WTC11 (cell line): ENCODE data around the gene FAM167B. TPM values are rescaled to one million over a fixed set of nuclear protein-coding genes. Genes with fewer than 3 reads are reported as not detected.

Source experiments
- ATAC-seq: fragments of 200-7000 bp; cut with Tn5 transposase; 2 replicates; pipeline ENCODE4 v1.10.0; 2021; ENCODE audit warnings: mild to moderate bottlenecking, moderate library complexity
- CTCF ChIA-PET: fragments of 300-600 bp; sonication (Branson Sonifier 250); formaldehyde crosslinking; loops from one replicate; lab custom pipeline; 2021; ENCODE audit warnings: antibody characterized with exemption; lab: Charles Lee
- POLR2A ChIA-PET: fragments of 350-600 bp; sonication (Branson Sonifier 250); formaldehyde crosslinking; loops from one replicate; lab custom pipeline; 2021; ENCODE audit warnings: antibody characterized with exemption; lab: Charles Lee
- DNase-seq: peaks from one replicate; pipeline ENCODE4 v3.0.0; 2021; ENCODE audit warnings: low spot score
- H3K27ac Mint-ChIP-seq: 2 replicates; pipeline ENCODE4 v1.8.0; 2021; ENCODE audit warnings: mixed read lengths
- H3K27me3 Mint-ChIP-seq: 2 replicates; pipeline ENCODE4 v1.8.0; 2021; ENCODE audit warnings: low read depth, mild to moderate bottlenecking, moderate library complexity, mixed read lengths
- H3K36me3 Mint-ChIP-seq: 2 replicates; pipeline ENCODE4 v1.8.0; 2021; ENCODE audit warnings: mixed read lengths
- H3K4me1 Mint-ChIP-seq: 2 replicates; pipeline ENCODE4 v1.8.0; 2022; ENCODE audit warnings: mixed read lengths
- H3K4me3 Mint-ChIP-seq: 2 replicates; pipeline ENCODE4 v1.8.0; 2021; ENCODE audit warnings: mild to moderate bottlenecking, moderate library complexity, mixed read lengths
- H3K9me3 Mint-ChIP-seq: 2 replicates; pipeline ENCODE4 v1.8.0; 2021; ENCODE audit warnings: mixed read lengths
- ATF6 ChIP-seq: sonication (generic); formaldehyde crosslinking; IDR thresholded peaks from 2 replicates; pipeline ENCODE4 v1.8.1; 2023; ENCODE audit warnings: mild to moderate bottlenecking, missing genetic modification reagents
- CBFB ChIP-seq: sonication (generic); formaldehyde crosslinking; IDR thresholded peaks from 2 replicates; pipeline ENCODE4 v1.8.1; 2022; ENCODE audit warnings: mild to moderate bottlenecking, low read depth, missing genetic modification reagents
- CREB1 ChIP-seq: sonication (generic); formaldehyde crosslinking; IDR thresholded peaks from 2 replicates; pipeline ENCODE4 v1.8.0; 2023; ENCODE audit warnings: mild to moderate bottlenecking, missing genetic modification reagents
- CREM ChIP-seq: sonication (generic); formaldehyde crosslinking; IDR thresholded peaks from 2 replicates; pipeline ENCODE4 v1.8.1; 2022; ENCODE audit warnings: mild to moderate bottlenecking, missing genetic modification reagents, moderate library complexity
- E2F5 ChIP-seq: sonication (generic); formaldehyde crosslinking; IDR thresholded peaks from 2 replicates; pipeline ENCODE4 v1.8.1; 2022; ENCODE audit warnings: mild to moderate bottlenecking, moderate library complexity, missing genetic modification reagents
- FOXK1 ChIP-seq: sonication (generic); formaldehyde crosslinking; IDR thresholded peaks from 2 replicates; pipeline ENCODE4 v1.8.0; 2022; ENCODE audit warnings: mild to moderate bottlenecking, moderate library complexity, missing genetic modification reagents
- FOXP1 ChIP-seq: sonication (generic); formaldehyde crosslinking; IDR thresholded peaks from 2 replicates; pipeline ENCODE4 v1.8.0; 2022; ENCODE audit warnings: missing genetic modification reagents, mild to moderate bottlenecking, moderate library complexity, borderline replicate concordance
- GTF2I ChIP-seq: fragments of 250-450 bp; sonication (Bioruptor Pico); conservative IDR thresholded peaks from 2 replicates; pipeline ENCODE4 v1.4.0; 2021; ENCODE audit warnings: mild to moderate bottlenecking
- HMGA2 ChIP-seq: fragments of 250-450 bp; sonication (Bioruptor Pico); IDR thresholded peaks from 2 replicates; pipeline ENCODE4 v1.4.0; 2021; ENCODE audit warnings: mild to moderate bottlenecking, moderate library complexity
- IRF2 ChIP-seq: sonication (generic); formaldehyde crosslinking; IDR thresholded peaks from 2 replicates; pipeline ENCODE4 v1.8.0; 2022; ENCODE audit warnings: low read depth, missing genetic modification reagents, borderline replicate concordance
- JAZF1 ChIP-seq: fragments of 250-450 bp; sonication (Bioruptor Pico); IDR thresholded peaks from 2 replicates; pipeline ENCODE4 v1.9.0; 2021; ENCODE audit warnings: moderate library complexity, mild to moderate bottlenecking, inconsistent platforms
- MLX ChIP-seq: sonication (generic); formaldehyde crosslinking; IDR thresholded peaks from 2 replicates; pipeline ENCODE4 v1.8.1; 2023; ENCODE audit warnings: mild to moderate bottlenecking, missing genetic modification reagents, moderate library complexity
- NFATC4 ChIP-seq: fragments of 250-450 bp; sonication (Bioruptor Pico); IDR thresholded peaks from 2 replicates; pipeline ENCODE4 v1.9.0; 2021; ENCODE audit warnings: mild to moderate bottlenecking
- PRDM15 ChIP-seq: sonication (generic); formaldehyde crosslinking; IDR thresholded peaks from 2 replicates; pipeline ENCODE4 v1.8.0; 2022; ENCODE audit warnings: missing genetic modification reagents
- RORB ChIP-seq: fragments of 250-450 bp; sonication (Bioruptor Pico); IDR thresholded peaks from 2 replicates; pipeline ENCODE4 v1.9.0; 2021; ENCODE audit warnings: mild to moderate bottlenecking
- SMAD4 ChIP-seq: sonication (generic); formaldehyde crosslinking; IDR thresholded peaks from 2 replicates; pipeline ENCODE4 v1.8.0; 2022; ENCODE audit warnings: mild to moderate bottlenecking, missing genetic modification reagents
- SP1 ChIP-seq: sonication (generic); formaldehyde crosslinking; conservative IDR thresholded peaks from 2 replicates; pipeline ENCODE4 v1.8.1; 2022; ENCODE audit warnings: missing genetic modification reagents
- ZSCAN18 ChIP-seq: fragments of 250-450 bp; sonication (Bioruptor Pico); IDR thresholded peaks from 2 replicates; pipeline ENCODE4 v2.1.2; 2022; ENCODE audit warnings: mild to moderate bottlenecking, moderate library complexity
- total RNA-seq: library from RNA; stranded (reverse); gene quantifications from 3 replicates; pipeline ENCODE4 v1.2.3, GENCODE V29; 2021
- TF ChIP-seq, protein P1 (sequence below): fragments of 250-450 bp; sonication (Bioruptor Pico); IDR thresholded peaks from 2 replicates; pipeline ENCODE4 v1.9.0; 2021; ENCODE audit warnings: moderate library complexity, mild to moderate bottlenecking, inconsistent platforms, borderline replicate concordance
- TF ChIP-seq, protein P2 (sequence below): fragments of 250-450 bp; sonication (Bioruptor Pico); IDR thresholded peaks from 2 replicates; pipeline ENCODE4 v1.9.0; 2021; ENCODE audit warnings: mild to moderate bottlenecking, borderline replicate concordance

The FAM167B gene
- total RNA-seq, 1 experiment from 2014 or later: 5.4 TPM

GRCh38 chr1:32239337-32239736 lies 7.7 kb upstream of the FAM167B start:
- peak overlapping the region; percentile 84 for H3K4me3 Mint-ChIP-seq
- H3K36me3 Mint-ChIP-seq: peaks cover 4% of the 10 kb centered on the region; the same call in 1 of the 2 replicates
- peaks cover 3% of the 10 kb centered on the region; the same call in 1 of the 2 replicates for H3K27me3 Mint-ChIP-seq
- ChIA-PET POLR2A (interaction anchor here (0.5 to 3.2 kb wide), 11 partner anchors 10 to 166 kb away, joined by 3 to 30 read pairs (median 6); partner anchors contain the start of genes IQCC, MARCKSL1 and TMEM39B), CTCF (interaction anchor here (0.7 to 4.9 kb wide), 13 partner anchors 10 to 638 kb away, joined by 3 to 75 read pairs (median 4); partner anchors contain the start of genes BSDC1, EIF3I, TMEM234 and TMEM39B)
- no peaks in the 10 kb centered on the region for H3K9me3 Mint-ChIP-seq
- peak; percentile 24 for DNase-seq
- no peak for ATAC-seq
- H3K27ac Mint-ChIP-seq: peak overlapping the region; percentile 21
- TF ChIP-seq SMAD4 (no peak), NFATC4 (no peak), FOXK1 (CRISPR knock-in tag) (no peak), CBFB (no peak), HMGA2 (no peak), RORB (CRISPR knock-in tag) (no peak), FOXP1 (CRISPR knock-in tag) (no peak), CREM (CRISPR knock-in tag) (no peak), MLX (CRISPR knock-in tag) (no peak), E2F5 (CRISPR knock-in tag) (no peak), ZSCAN18 (CRISPR knock-in tag) (no peak), JAZF1 (CRISPR knock-in tag) (no peak)
- TF ChIP-seq, protein P1, sequence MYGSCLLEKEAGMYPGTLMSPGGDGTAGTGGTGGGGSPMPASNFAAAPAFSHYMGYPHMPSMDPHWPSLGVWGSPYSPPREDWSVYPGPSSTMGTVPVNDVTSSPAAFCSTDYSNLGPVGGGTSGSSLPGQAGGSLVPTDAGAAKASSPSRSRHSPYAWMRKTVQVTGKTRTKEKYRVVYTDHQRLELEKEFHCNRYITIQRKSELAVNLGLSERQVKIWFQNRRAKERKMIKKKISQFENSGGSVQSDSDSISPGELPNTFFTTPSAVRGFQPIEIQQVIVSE: no peak
- peaks cover 21% of the 10 kb centered on the region for H3K4me1 Mint-ChIP-seq

DNA sequence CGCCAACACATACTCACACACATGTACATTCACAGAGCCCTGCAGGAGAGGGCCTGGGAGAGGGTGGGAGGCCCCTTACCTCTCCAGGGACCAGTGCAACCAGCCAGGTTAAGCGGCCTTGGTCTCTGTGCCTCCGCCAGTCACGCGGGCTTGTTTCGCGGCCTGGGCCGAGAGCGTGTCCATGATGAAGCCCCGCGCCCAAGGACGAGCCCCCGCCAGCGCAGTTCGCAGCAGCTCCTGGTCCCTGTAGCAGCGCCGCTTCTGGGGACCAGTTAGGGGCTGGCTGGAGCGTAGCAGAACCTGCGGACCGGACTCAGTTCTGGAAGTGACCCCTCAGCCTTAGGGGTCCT lies 7.3 kb upstream of the FAM167B start:
- Mint-ChIP-seq H3K9me3 (no peaks in the 10 kb centered on the region), H3K27ac (peak overlapping the region; percentile 21), H3K27me3 (peaks cover 3% of the 10 kb centered on the region; the same call in 1 of the 2 replicates), H3K4me3 (peak overlapping the region; percentile 84), H3K4me1 (peaks cover 21% of the 10 kb centered on the region), H3K36me3 (peaks cover 4% of the 10 kb centered on the region; the same call in 1 of the 2 replicates)
- POLR2A ChIA-PET: interaction anchor here (0.6 to 3.2 kb wide), 15 partner anchors 9 to 167 kb away, joined by 3 to 30 read pairs (median 6); partner anchors contain the start of genes BSDC1, CCDC28B, IQCC and KPNA6
- CTCF ChIA-PET: interaction anchor here (0.6 to 4.9 kb wide), 20 partner anchors 9 to 637 kb away, joined by 3 to 75 read pairs (median 4); partner anchors contain the start of genes BSDC1, CCDC28B, EIF3I and TMEM234
- no peak for DNase-seq
- ATAC-seq: peak; percentile 40
- no peak for TF ChIP-seq ATF6
- TF ChIP-seq IRF2 (CRISPR knock-in tag): no peak
- TF ChIP-seq, protein P2, sequence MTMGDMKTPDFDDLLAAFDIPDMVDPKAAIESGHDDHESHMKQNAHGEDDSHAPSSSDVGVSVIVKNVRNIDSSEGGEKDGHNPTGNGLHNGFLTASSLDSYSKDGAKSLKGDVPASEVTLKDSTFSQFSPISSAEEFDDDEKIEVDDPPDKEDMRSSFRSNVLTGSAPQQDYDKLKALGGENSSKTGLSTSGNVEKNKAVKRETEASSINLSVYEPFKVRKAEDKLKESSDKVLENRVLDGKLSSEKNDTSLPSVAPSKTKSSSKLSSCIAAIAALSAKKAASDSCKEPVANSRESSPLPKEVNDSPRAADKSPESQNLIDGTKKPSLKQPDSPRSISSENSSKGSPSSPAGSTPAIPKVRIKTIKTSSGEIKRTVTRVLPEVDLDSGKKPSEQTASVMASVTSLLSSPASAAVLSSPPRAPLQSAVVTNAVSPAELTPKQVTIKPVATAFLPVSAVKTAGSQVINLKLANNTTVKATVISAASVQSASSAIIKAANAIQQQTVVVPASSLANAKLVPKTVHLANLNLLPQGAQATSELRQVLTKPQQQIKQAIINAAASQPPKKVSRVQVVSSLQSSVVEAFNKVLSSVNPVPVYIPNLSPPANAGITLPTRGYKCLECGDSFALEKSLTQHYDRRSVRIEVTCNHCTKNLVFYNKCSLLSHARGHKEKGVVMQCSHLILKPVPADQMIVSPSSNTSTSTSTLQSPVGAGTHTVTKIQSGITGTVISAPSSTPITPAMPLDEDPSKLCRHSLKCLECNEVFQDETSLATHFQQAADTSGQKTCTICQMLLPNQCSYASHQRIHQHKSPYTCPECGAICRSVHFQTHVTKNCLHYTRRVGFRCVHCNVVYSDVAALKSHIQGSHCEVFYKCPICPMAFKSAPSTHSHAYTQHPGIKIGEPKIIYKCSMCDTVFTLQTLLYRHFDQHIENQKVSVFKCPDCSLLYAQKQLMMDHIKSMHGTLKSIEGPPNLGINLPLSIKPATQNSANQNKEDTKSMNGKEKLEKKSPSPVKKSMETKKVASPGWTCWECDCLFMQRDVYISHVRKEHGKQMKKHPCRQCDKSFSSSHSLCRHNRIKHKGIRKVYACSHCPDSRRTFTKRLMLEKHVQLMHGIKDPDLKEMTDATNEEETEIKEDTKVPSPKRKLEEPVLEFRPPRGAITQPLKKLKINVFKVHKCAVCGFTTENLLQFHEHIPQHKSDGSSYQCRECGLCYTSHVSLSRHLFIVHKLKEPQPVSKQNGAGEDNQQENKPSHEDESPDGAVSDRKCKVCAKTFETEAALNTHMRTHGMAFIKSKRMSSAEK (CRISPR knock-in tag): no peak
- TF ChIP-seq SMAD4: no peak
- TF ChIP-seq CREB1 (CRISPR knock-in tag): peak; percentile 72; the same call in 1 of the 2 replicates
- TF ChIP-seq JAZF1 (CRISPR knock-in tag): no peak
- TF ChIP-seq PRDM15 (CRISPR knock-in tag): no peak
- no peak for TF ChIP-seq SP1 (CRISPR knock-in tag)
- TF ChIP-seq MLX (CRISPR knock-in tag): no peak
- TF ChIP-seq GTF2I: 0 out of 2 replicates have a peak, but pooled peaks have one; percentile 7
